EH (cell line): Measurements from ENCODE around the gene LZTS2.
A peak's percentile ranks its signal among the peaks of the same experiment; 100 is the strongest.

Experiments used
- DNase-seq: peaks from one replicate; pipeline ENCODE4 v3.0.0-alpha.2; 2015; ENCODE audit warnings: low read depth

Gene LZTS2

GRCh38 chr10:100998183-100998990, 1.2 kb upstream of the LZTS2 start:
- peak; percentile 91 for DNase-seq

GRCh38 chr10:100998991-100999741, 442 bp upstream of the LZTS2 start:
- DNase-seq = peak; percentile 77

- peak; percentile 41 for DNase-seq
Measured at GRCh38 chr10:101000127-101000914, 713 bp downstream of the LZTS2 start.

GRCh38 chr10:101000915-101001658, 1.5 kb downstream of the LZTS2 start:
- DNase-seq = peak; percentile 93

- DNase-seq = no peak
Measured at GRCh38 chr10:101001659-101002035, 2.0 kb downstream of the LZTS2 start.

- DNase-seq = no peak
Measured at GRCh38 chr10:101002456-101002855, 2.8 kb downstream of the LZTS2 start.

GRCh38 chr10:101003639-101004206, 4.1 kb downstream of the LZTS2 start:
- no peak for DNase-seq

- DNase-seq = no peak
Measured at GRCh38 chr10:101005361-101005760, 5.8 kb downstream of the LZTS2 start.

GRCh38 chr10:101005869-101006567, 6.4 kb downstream of the LZTS2 start:
- no peak for DNase-seq

GRCh38 chr10:101006593-101007098, 7.0 kb downstream of the LZTS2 start:
- DNase-seq = no peak

GRCh38 chr10:101007099-101007711, 7.6 kb downstream of the LZTS2 start:
- no peak for DNase-seq

- peak; percentile 22 for DNase-seq
Measured at GRCh38 chr10:101007915-101008822, 8.6 kb downstream of the LZTS2 start.

- no peak for DNase-seq
Measured at GRCh38 chr10:101008823-101009423, 9.3 kb downstream of the LZTS2 start.

- no peak for DNase-seq
Measured at GRCh38 chr10:101010329-101010728, 10.7 kb downstream of the LZTS2 start.

- DNase-seq = peak; percentile 34
Measured at GRCh38 chr10:101011517-101012423, 12.2 kb downstream of the LZTS2 start.

GRCh38 chr10:101012525-101013364, 13.1 kb downstream of the LZTS2 start:
- peak; percentile 95 for DNase-seq
